ENCODE data around the gene SH3GLB2.

SH3GLB2 gene

DNA sequence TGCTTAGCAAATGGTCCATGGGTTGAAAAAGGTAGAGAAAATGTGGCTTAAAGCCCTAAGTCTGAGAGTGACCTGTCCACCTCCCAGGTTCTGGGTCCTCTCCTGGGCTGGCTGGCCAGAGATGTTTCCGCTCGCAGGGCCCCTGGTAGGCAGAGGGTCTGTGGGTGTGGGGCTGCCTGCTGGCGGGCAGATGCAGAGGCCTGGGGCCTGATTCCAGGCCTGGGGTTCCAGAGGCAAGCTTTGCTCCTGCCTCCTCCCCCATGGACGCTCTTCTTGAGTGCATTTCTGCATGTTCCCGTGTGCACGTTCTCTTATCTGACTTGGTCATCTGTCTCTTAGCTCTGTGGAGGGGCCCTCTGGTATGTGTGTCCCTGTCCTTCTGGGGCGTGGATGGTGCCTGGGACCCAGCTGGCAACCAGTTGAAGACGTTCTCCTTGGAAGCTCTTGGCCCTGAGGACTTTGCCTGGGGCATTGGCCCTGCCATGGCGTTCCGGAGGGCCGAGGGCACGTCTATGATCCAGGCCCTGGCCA, 12.0 kb upstream of the SH3GLB2 start:
- TF ChIP-seq POLR2AphosphoS5 (IDR thresholded peaks at IDR 0.05; ENCODE audit: low read depth, low read length), result no peak
- TF ChIP-seq FOXP2 (optimal IDR thresholded peaks at IDR 0.05; ENCODE audit: borderline replicate concordance, extremely low read depth, extremely low read length, insufficient read depth), result no peak
- no peak for TF ChIP-seq SIN3A (IDR thresholded peaks at IDR 0.05; ENCODE audit: borderline replicate concordance, insufficient read depth, low read length)
- TF ChIP-seq, protein P1, sequence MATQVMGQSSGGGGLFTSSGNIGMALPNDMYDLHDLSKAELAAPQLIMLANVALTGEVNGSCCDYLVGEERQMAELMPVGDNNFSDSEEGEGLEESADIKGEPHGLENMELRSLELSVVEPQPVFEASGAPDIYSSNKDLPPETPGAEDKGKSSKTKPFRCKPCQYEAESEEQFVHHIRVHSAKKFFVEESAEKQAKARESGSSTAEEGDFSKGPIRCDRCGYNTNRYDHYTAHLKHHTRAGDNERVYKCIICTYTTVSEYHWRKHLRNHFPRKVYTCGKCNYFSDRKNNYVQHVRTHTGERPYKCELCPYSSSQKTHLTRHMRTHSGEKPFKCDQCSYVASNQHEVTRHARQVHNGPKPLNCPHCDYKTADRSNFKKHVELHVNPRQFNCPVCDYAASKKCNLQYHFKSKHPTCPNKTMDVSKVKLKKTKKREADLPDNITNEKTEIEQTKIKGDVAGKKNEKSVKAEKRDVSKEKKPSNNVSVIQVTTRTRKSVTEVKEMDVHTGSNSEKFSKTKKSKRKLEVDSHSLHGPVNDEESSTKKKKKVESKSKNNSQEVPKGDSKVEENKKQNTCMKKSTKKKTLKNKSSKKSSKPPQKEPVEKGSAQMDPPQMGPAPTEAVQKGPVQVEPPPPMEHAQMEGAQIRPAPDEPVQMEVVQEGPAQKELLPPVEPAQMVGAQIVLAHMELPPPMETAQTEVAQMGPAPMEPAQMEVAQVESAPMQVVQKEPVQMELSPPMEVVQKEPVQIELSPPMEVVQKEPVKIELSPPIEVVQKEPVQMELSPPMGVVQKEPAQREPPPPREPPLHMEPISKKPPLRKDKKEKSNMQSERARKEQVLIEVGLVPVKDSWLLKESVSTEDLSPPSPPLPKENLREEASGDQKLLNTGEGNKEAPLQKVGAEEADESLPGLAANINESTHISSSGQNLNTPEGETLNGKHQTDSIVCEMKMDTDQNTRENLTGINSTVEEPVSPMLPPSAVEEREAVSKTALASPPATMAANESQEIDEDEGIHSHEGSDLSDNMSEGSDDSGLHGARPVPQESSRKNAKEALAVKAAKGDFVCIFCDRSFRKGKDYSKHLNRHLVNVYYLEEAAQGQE (IDR thresholded peaks at IDR 0.05; ENCODE audit: insufficient read depth in 1 of 2, low read depth in 2 of 2, low read length in 2 of 2), result no peak
- no peak for TF ChIP-seq TAF1 (IDR thresholded peaks at IDR 0.05; ENCODE audit: borderline replicate concordance, insufficient read depth, low read length)

DNA sequence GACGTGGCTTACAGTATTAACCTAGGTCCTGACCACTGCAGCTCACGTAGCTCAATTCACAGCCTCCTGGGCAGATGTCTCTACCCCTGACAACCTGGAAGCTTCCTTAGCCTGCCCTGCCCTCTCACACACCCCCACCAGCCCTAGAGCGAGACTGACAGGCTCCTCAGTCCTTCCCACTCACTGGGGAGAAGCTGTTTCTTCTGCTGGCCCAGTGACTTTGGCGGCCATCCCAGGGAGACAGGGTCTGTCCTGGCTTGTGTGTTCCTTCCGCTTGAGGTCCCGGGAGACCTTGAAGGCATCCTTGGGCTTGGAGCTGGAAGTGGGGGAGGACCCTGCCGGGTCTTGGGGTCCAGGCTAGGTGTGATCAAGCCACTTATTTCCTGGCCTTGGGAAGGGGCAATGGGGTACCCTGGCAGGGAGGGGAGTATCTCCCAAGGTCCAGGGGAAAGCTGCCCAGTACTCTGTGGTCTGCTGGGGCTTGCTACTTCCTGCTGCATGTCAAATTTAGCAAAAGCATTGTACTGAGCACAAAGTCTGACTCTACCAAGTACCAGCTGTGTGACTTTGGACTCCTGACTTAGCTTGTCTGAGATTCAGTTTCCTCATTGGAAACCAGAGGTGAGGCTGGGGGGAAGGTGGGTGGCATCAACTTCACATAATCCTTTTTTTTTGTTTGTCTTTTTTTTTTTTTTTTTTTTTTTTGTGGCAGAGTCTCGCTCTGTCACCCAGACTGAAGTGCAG, 10.2 kb upstream of the SH3GLB2 start:
- no peak for TF ChIP-seq POLR2AphosphoS5 (IDR thresholded peaks at IDR 0.05; ENCODE audit: low read depth, low read length)
- no peak for TF ChIP-seq FOXP2 (optimal IDR thresholded peaks at IDR 0.05; ENCODE audit: borderline replicate concordance, extremely low read depth, extremely low read length, insufficient read depth)
- no peak for TF ChIP-seq SIN3A (IDR thresholded peaks at IDR 0.05; ENCODE audit: borderline replicate concordance, insufficient read depth, low read length)
- no peak for TF ChIP-seq TAF1 (IDR thresholded peaks at IDR 0.05; ENCODE audit: borderline replicate concordance, insufficient read depth, low read length)
- TF ChIP-seq, protein P1 (IDR thresholded peaks at IDR 0.05; ENCODE audit: insufficient read depth in 1 of 2, low read depth in 2 of 2, low read length in 2 of 2), result no peak

DNA sequence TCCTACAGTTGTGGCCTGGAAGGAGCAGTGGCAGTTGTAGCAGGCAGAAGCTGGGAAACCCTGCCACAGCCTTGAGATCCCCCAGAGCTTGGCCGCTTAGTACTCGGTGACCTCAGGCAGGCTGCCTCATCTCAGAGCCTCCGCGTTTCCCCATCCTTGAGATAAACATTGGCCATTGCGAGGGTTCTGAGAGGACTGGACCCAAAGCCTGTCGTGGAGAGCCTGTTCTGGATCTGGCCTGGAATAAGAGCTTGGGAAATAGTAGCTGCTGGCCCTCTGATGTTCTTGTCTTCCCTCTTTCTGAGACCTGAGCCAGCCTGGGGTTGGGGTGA, 9.6 kb upstream of the SH3GLB2 start:
- TF ChIP-seq, protein P1 (IDR thresholded peaks at IDR 0.05; ENCODE audit: insufficient read depth in 1 of 2, low read depth in 2 of 2, low read length in 2 of 2), result no peak
- no peak for TF ChIP-seq POLR2AphosphoS5 (IDR thresholded peaks at IDR 0.05; ENCODE audit: low read depth, low read length)
- no peak for TF ChIP-seq FOXP2 (optimal IDR thresholded peaks at IDR 0.05; ENCODE audit: borderline replicate concordance, extremely low read depth, extremely low read length, insufficient read depth)
- no peak for TF ChIP-seq SIN3A (IDR thresholded peaks at IDR 0.05; ENCODE audit: borderline replicate concordance, insufficient read depth, low read length)
- no peak for TF ChIP-seq TAF1 (IDR thresholded peaks at IDR 0.05; ENCODE audit: borderline replicate concordance, insufficient read depth, low read length)

DNA sequence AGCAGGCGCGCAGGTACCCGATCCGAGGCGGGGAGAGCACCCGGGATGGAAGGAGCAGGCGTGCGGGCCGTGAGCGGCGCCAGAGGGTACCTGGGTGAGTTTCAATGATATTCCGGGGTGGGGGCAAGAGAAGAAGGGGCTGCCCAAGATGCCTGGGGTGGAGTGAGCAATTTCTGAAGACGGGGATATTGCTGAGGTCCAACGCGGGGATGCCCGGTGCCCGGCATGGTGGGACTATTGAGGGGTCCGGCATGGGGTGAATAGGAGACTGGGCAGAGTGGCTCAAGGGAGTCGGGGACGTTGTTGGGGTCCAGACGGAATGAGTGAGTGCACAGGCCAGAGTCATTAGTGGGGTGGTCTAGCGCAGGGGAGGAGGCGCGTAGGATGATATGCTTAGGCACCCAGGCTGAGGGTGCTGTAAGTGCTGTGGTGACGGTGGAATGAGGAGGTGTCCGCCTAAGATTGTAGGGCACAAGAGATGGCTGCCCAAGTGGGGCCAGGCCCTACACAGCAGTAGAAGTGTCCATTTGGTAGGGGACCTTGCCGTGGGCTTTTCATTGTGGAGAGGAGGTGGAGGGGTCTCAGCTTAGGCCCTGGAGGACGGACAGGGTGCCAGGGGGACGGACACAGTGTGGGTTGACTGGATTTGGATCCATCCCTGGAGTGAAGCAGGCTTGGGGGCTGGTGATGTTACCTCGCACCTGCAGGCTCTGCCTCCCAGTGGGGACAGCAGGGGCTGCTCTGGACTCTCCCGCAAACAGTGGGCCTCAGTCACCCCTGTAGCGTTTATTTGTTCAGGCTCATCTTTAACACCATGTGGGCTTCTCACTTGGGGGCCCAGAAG, 9.0 kb upstream of the SH3GLB2 start:
- TF ChIP-seq SIN3A (IDR thresholded peaks at IDR 0.05; ENCODE audit: borderline replicate concordance, insufficient read depth, low read length) (no peak), TAF1 (IDR thresholded peaks at IDR 0.05; ENCODE audit: borderline replicate concordance, insufficient read depth, low read length) (no peak), FOXP2 (optimal IDR thresholded peaks at IDR 0.05; ENCODE audit: borderline replicate concordance, extremely low read depth, extremely low read length, insufficient read depth) (no peak), POLR2AphosphoS5 (IDR thresholded peaks at IDR 0.05; ENCODE audit: low read depth, low read length) (no peak)
- TF ChIP-seq, protein P1 (IDR thresholded peaks at IDR 0.05; ENCODE audit: insufficient read depth in 1 of 2, low read depth in 2 of 2, low read length in 2 of 2), result no peak

Data from PFSK-1 (cell line).